Measurements from ENCODE around the gene RBM4B. TPM values are rescaled to one million over a fixed set of nuclear protein-coding genes. Genes with fewer than 3 reads are reported as not detected.

RBM4B gene
- total RNA-seq, 6 experiments from 2014 or later, result 3.6 to 9.4 (median 6.9) TPM

DNA sequence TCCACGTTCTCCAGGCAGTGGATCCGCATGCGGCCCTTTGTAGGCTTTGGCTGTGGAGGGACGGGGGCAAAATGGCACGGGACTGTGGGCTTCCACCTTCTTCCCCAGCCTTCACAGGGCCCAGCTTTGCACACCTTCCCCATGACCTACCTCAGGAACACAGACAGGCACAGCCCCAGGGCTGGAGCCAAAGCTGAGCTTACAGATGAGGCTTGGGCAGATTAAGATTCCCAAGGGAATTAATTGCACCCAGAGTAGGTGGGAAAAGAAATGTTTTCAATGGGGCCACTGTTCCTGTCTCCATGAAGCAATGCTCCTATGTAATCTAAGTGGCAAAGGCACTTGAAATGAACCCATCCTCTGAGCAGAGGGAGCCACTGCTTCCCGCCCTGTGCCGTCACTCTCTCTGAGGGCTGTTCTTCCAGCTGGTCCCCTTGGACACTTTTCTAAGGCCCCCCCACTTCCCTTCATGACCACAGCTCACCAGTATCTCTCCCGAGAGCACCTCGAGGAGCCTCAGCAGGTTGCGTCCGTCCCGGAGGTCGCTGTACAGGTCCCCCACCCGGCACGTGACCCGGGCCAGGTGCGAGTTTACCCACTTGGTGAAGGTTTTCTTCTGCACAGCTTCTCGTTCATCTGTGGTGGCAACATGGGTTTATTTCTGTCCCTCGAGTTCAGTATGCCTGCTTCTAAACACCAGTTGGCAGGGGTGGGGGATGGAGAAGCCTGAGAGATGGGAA lies 37.8 kb upstream of the RBM4B start:
- TF ChIP-seq POLR2A (IDR thresholded peaks at IDR 0.05), result no peak
- TF ChIP-seq, protein P1, sequence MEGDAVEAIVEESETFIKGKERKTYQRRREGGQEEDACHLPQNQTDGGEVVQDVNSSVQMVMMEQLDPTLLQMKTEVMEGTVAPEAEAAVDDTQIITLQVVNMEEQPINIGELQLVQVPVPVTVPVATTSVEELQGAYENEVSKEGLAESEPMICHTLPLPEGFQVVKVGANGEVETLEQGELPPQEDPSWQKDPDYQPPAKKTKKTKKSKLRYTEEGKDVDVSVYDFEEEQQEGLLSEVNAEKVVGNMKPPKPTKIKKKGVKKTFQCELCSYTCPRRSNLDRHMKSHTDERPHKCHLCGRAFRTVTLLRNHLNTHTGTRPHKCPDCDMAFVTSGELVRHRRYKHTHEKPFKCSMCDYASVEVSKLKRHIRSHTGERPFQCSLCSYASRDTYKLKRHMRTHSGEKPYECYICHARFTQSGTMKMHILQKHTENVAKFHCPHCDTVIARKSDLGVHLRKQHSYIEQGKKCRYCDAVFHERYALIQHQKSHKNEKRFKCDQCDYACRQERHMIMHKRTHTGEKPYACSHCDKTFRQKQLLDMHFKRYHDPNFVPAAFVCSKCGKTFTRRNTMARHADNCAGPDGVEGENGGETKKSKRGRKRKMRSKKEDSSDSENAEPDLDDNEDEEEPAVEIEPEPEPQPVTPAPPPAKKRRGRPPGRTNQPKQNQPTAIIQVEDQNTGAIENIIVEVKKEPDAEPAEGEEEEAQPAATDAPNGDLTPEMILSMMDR (IDR thresholded peaks at IDR 0.05), result no peak
- no peaks in the 10 kb centered on the region for H3K9me3 ChIP-seq
- ATAC-seq, result no peak
- intact Hi-C loops (cut with DNase I), result no loop called here
- 66% methylated on average over 6 of the region's 19 CpGs for WGBS (ENCODE audit: insufficient coverage, low coverage, low lambda C conversion rate, missing lambda C conversion rate)
- H3K4me3 ChIP-seq, result no peak overlapping the region
- H3K27me3 ChIP-seq, result no peaks in the 10 kb centered on the region
- H3K36me3 ChIP-seq, result peaks cover 0 to 17% (median 8%) of the 10 kb centered on the region in 4 donors
- H3K4me1 ChIP-seq, result peaks cover 0 to 17% (median 8%) of the 10 kb centered on the region in 4 donors
- DNase-seq, result no peak
- no peak overlapping the region for H3K27ac ChIP-seq

DNA sequence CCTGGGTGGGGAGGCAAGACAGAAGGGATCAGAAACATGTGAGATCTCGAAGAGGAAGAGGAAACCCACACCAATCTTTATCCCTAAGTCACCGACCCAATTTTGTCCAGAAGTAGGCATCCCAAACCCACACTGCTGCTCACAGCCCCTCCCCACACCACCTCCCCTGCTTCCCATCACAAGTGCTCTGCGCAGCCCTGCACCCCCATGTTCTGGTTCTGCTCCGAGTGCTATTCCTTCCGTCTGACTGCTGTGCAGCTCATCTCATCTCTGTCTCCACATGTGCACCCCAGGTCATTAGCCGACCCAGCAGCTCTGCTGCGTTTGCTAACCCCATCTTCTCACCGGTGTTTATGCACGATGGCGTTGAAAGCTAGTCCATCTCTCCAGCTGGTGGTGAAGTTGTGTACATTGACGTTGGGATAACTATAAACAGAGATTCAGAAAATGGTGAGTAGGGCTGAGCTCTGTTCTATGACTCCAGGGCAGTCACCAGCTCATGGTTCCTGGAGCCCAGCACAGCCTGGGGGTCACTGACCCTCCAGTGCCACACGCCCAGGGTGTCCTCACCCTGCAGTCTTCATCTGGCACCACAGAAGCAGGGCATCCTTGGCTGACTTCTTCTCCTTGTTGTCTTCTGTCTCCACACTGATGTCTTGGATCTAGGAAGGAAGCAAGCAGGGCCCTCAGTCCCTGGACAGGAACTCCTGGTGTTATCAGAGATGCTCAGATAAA lies 36.2 kb upstream of the RBM4B start:
- Histone ChIP-seq H3K4me3 (no peak overlapping the region), H3K27me3 (no peaks in the 10 kb centered on the region), H3K27ac (no peak overlapping the region), H3K4me1 (peaks cover 0 to 19% (median 6%) of the 10 kb centered on the region in 4 donors), H3K36me3 (peaks cover 0 to 17% (median 8%) of the 10 kb centered on the region in 4 donors), H3K9me3 (no peaks in the 10 kb centered on the region)
- no peak for ATAC-seq
- TF ChIP-seq POLR2A (IDR thresholded peaks at IDR 0.05), result no peak
- TF ChIP-seq, protein P1 (IDR thresholded peaks at IDR 0.05), result no peak
- WGBS (ENCODE audit: insufficient coverage, low coverage, low lambda C conversion rate, missing lambda C conversion rate), result 72% methylated on average over 11 of the region's 12 CpGs
- no peak for DNase-seq
- intact Hi-C loops (cut with DNase I), result no loop called here

DNA sequence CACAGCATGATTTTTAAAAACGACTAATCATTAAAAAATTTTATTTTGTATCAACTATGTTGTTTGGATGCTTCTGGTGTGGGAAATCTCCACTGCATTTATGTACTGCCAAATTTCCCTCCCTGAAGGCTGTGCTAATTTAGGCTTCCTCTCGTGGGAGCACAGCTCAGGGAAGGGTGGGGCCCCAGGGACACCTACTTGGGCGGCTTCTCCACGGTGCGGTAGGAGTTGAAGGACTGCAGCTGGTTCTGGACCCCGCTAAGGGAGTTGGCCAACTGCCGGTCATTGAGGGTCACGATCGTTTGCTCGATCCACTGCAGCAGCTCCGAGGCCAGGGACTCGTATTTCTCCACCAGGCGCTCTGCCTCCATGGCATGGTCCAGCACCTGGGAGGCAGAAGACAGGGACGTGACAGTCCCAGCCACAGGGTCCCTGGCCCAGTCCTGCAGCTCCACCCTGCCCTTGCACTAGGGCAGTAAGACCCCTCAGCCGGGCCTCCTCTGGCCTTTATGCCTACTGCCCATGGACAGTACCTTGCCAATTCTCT lies 32.8 kb upstream of the RBM4B start:
- H3K4me3 ChIP-seq, result no peak overlapping the region
- H3K27me3 ChIP-seq, result no peaks in the 10 kb centered on the region
- peaks cover 0 to 32% (median 16%) of the 10 kb centered on the region in 4 donors for H3K36me3 ChIP-seq
- no peaks in the 10 kb centered on the region for H3K9me3 ChIP-seq
- WGBS (ENCODE audit: insufficient coverage, low coverage, low lambda C conversion rate, missing lambda C conversion rate), result 86% methylated on average over 13 of the region's 15 CpGs
- H3K27ac ChIP-seq, result no peak overlapping the region
- DNase-seq (peak in 1 of 3 donors; percentile 53), ATAC-seq (peak in 1 of 4 donors; percentile 5)
- peaks cover 0 to 7% (median 0%) of the 10 kb centered on the region in 4 donors for H3K4me1 ChIP-seq
- intact Hi-C loops (cut with DNase I), result no loop called here
- no peak for TF ChIP-seq POLR2A (IDR thresholded peaks at IDR 0.05)
- TF ChIP-seq, protein P1 (IDR thresholded peaks at IDR 0.05), result no peak

DNA sequence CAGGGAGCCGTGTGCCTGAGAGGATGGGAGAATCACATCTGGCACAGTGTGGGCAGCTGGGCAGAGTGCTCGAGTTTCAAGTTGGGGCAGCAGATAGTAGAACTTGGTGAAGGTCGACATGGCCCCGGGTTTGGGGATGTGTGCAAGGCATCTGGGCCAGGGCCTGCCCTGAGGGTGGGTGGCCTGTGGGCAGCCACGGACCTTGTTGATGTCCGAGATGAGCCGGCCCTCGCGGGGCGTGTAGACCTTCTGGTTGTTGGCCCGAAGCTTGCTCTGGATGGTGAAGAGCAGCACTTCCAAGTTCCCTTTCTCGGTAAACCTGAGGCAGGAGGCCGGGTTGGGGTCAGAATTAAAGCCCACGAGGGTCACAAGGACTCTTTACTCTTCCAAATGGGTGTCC lies 31.0 kb upstream of the RBM4B start:
- no peaks in the 10 kb centered on the region for H3K27me3 ChIP-seq
- peaks cover 0 to 28% (median 10%) of the 10 kb centered on the region in 4 donors for H3K36me3 ChIP-seq
- no peak overlapping the region for H3K27ac ChIP-seq
- intact Hi-C loops (cut with DNase I), result no loop called here
- 81% methylated on average over 2 of the region's 14 CpGs for WGBS (ENCODE audit: insufficient coverage, low coverage, low lambda C conversion rate, missing lambda C conversion rate)
- DNase-seq (no peak), ATAC-seq (no peak)
- no peak for TF ChIP-seq POLR2A (IDR thresholded peaks at IDR 0.05)
- H3K4me1 ChIP-seq, result peaks cover 0 to 7% (median 0%) of the 10 kb centered on the region in 4 donors
- no peak overlapping the region for H3K4me3 ChIP-seq
- no peaks in the 10 kb centered on the region for H3K9me3 ChIP-seq
